D721Med (cell line): ENCODE results near the gene PRLR.
A peak's percentile ranks its signal among the peaks of the same experiment; 100 is the strongest.

Experiments used
- DNase-seq: peaks from one replicate; pipeline ENCODE4 v3.0.0; 2011; ENCODE audit warnings: low spot score; ENCODE audit not compliant: insufficient read length
- FAIRE-seq: peaks from 2 replicates; lab custom pipeline; 2011; peaks lifted over from hg19 to GRCh38; lab: Jason Lieb, UNC
- TF ChIP-seq, protein P1 (sequence below): IDR thresholded peaks from 2 replicates; pipeline ENCODE4 v1.5.1; 2012; ENCODE audit warnings: mild to moderate bottlenecking, control low read depth; ENCODE audit not compliant: insufficient read depth; ENCODE audit errors: missing control alignments

Gene PRLR

DNA sequence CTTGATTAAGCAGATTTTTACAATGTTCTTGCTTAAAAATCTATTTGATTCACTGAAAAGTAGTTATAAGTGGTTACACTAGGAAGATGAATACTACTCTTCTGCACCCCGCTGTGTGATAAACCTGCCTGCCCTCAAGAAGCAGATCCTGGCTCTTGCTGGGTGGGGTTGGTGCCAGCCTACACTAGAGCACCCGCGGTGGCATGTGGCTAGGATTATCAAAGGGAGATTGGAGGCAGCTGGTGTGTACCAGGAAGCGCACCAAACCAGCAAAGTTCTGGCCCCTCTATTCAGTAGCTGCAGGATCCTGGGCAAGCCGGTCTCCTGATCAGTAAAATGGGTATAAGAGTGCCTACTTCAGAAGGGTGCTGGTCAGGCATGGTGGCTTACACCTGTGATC lies 43.5 kb downstream of the PRLR start:
- no peak for FAIRE-seq
- TF ChIP-seq, protein P1, sequence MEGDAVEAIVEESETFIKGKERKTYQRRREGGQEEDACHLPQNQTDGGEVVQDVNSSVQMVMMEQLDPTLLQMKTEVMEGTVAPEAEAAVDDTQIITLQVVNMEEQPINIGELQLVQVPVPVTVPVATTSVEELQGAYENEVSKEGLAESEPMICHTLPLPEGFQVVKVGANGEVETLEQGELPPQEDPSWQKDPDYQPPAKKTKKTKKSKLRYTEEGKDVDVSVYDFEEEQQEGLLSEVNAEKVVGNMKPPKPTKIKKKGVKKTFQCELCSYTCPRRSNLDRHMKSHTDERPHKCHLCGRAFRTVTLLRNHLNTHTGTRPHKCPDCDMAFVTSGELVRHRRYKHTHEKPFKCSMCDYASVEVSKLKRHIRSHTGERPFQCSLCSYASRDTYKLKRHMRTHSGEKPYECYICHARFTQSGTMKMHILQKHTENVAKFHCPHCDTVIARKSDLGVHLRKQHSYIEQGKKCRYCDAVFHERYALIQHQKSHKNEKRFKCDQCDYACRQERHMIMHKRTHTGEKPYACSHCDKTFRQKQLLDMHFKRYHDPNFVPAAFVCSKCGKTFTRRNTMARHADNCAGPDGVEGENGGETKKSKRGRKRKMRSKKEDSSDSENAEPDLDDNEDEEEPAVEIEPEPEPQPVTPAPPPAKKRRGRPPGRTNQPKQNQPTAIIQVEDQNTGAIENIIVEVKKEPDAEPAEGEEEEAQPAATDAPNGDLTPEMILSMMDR, result no peak
- no peak for DNase-seq

DNA sequence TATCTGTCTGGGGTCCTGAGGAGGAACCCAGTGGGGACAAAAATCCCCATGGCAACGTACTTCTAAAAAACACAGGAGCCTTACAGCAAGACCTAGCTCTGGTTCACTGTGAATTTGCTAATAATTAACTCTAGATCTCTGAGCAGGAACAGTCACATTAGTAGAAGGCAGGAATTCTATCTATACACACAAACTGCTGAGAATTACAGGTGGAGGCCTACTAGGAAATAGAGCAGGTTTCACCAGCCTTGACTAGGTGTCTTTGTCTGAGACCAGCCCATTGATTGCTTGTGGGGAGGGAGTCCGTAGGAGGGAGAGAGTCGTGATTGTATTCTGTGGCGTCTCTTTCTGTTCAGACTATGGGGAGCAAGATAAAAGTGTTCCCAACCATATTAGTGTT lies 44.8 kb downstream of the PRLR start:
- TF ChIP-seq, protein P1, result no peak
- FAIRE-seq, result no peak
- no peak for DNase-seq

DNA sequence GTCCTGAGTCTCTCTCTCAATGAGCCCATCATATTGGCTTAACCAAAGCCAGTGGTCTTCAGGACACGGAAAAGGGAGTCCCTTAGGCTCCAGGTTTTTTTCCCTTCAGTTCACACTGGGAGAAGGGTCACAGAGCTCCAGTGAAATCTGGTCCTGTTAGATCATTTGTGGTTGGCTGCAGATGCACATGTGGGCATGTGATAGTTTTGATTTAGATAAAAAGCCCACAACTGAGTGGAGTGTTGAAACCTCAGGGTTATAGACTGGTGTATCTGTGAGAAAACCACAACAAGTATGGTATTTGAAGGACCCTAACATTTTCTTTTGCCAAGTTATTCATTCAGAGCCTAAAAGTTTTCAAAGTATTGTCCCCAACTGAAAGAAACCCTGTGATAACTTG lies 46.7 kb downstream of the PRLR start:
- DNase-seq (no peak), FAIRE-seq (no peak)
- TF ChIP-seq, protein P1, result no peak

DNA sequence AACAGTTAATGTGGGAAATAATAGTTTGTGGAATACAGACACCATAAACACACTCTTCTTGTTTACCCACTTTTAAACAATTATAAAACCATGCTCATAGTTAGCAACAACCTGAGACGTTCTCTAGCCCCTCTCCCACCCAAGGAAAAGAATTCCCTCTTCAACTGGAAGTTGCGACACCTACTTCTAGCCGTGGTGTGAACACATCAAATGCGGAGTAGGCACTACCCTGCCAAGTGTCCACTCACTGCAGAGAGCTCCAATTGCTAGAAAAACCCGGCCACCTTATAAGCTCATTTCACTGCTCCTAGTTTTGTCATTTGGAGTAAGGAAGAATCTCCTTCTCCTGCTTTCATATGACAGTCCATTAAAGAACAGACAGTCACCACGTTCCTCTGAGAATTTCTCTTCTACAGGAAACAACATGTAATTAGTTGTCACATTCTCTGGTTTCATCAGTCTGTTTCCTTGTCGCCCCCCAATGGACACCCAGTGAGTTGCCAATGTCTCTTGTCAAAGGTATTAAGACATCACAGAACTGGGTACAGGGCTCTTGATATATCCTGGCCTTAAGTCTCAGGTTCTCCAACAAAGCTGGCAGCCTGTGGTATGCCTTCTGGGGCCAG lies 47.3 kb downstream of the PRLR start:
- TF ChIP-seq, protein P1, result peak; percentile 42
- DNase-seq, result no peak
- no peak for FAIRE-seq

DNA sequence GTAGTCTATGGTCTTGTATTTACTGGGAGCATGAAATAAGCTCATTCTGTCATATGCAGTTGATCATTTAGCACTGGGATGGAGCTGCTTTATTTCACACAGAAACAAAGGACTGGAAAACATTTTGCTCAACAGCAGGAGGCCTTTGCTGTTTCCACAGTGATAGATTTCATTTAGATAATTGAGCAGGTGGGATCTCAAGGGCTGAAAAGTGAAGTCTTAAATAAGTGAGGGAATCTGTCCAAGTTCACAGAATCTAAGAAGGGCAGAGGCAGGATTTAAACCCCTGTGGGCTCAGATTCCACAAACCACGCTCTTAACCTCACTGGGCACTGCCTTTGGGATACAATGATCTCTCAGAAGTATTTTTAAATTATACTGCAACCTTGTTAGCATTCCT lies 47.8 kb downstream of the PRLR start:
- FAIRE-seq (no peak), DNase-seq (no peak)
- TF ChIP-seq, protein P1, result no peak

DNA sequence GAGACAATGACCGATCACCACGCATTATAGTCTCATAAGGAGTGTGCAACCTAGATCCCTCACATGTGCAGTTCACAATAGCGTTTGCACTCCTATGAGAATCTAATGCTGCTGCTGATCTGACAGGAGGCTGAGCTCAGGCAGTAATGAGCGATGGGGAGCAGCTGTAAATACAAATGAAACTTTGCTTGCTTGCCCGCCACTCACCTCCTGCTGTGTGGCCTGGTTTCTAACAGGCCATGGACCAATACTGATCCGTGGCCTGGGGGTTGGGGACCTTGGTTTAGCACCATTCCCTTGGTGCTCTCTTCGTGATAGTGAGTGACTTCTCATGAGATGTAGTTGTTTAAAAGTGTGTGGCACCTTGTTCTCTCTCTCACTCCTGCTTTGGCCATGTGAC lies 50.2 kb downstream of the PRLR start:
- no peak for FAIRE-seq
- TF ChIP-seq, protein P1, result no peak
- DNase-seq, result no peak

DNA sequence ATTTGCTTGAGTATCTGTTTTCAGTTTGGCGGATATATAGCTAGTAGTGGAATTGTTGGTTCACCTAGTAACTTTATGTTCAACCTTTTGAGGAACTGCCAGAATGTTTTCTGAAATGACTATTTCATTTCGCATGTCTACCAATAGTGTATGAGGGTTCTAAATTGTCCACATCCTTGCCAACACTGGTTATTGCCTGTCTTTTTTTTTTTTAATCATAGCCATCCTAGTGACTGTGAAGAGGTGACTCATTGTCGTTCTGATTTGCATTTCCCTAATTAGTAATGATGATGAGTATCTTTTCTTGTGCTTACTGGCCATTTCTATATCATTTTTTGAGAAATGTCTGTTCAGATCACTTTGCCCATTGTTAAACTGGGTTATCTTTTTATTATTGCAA lies 52.5 kb downstream of the PRLR start:
- TF ChIP-seq, protein P1, result no peak
- DNase-seq, result no peak
- FAIRE-seq, result no peak
